ENCODE results near the gene HRK. TPM values are rescaled to one million over a fixed set of nuclear protein-coding genes. Genes with fewer than 3 reads are reported as not detected.
A peak's percentile ranks its signal among the peaks of the same experiment; 100 is the strongest.

Gene HRK
- total RNA-seq, 1 experiment from 2014 or later, result 3.5 TPM

DNA sequence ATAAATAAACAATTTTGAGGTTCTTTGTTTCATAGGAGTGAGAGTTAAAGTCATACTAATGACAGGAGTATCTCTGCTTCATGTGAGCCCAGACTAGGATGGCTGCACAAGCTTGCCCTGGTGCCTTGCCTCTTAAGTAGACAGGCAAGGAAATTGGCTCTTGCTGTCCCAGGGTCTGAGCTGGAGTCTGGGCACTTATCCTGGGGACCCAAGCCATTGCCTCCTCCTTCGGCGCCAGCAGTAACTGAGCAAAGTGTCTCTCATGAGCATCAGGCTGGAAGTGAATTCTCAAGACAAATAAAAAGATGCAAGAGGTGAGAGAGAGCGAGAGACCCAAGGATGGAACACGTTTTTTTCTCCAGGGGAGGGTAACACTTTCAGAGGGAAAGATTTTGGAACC, 22.6 kb upstream of the HRK start:
- H3K4me1 Mint-ChIP-seq, result peaks cover 7% of the 10 kb centered on the region
- no peaks in the 10 kb centered on the region for H3K36me3 Mint-ChIP-seq
- DNase-seq (ENCODE audit: low spot score), result no peak
- POLR2A ChIA-PET, result interaction anchor here (0.6 kb wide), 1 partner anchor 161 kb away, joined by 4 read pairs; no protein-coding TSS in a partner anchor
- CTCF ChIA-PET, result interaction anchor here (1.3 kb wide), 1 partner anchor 21 kb away, joined by 4 read pairs; no protein-coding TSS in a partner anchor
- no peak for ATAC-seq
- peaks cover 3% of the 10 kb centered on the region for H3K27me3 Mint-ChIP-seq (ENCODE audit: low read depth)
- peaks cover 4% of the 10 kb centered on the region; the same call in 1 of the 2 replicates for H3K9me3 Mint-ChIP-seq
- H3K27ac Mint-ChIP-seq, result no peak overlapping the region
- TF ChIP-seq, protein P1, sequence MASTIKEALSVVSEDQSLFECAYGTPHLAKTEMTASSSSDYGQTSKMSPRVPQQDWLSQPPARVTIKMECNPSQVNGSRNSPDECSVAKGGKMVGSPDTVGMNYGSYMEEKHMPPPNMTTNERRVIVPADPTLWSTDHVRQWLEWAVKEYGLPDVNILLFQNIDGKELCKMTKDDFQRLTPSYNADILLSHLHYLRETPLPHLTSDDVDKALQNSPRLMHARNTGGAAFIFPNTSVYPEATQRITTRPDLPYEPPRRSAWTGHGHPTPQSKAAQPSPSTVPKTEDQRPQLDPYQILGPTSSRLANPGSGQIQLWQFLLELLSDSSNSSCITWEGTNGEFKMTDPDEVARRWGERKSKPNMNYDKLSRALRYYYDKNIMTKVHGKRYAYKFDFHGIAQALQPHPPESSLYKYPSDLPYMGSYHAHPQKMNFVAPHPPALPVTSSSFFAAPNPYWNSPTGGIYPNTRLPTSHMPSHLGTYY (CRISPR knock-in tag; IDR thresholded peaks at IDR 0.05), result no peak
- TF ChIP-seq GABPB1 (CRISPR knock-in tag; IDR thresholded peaks at IDR 0.05), result no peak
- H3K4me3 Mint-ChIP-seq, result no peak overlapping the region

DNA sequence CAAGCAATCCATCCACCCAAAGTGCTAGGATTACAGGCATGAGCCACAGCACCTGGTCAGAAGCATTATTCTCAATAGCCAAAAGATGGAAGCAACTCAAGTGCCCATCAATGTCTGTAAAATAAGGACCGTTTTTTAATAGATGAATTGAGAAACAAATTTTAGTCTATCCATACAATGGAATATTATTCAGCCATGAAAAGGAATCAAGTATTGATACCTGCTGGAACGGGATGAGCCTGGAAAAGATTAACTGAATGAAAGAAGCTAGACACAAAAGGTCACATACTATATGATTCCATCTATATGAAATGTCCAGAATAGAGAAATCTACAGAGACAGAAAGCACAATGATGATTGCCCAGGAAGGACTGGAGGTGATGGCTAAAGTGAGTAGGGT, 20.4 kb upstream of the HRK start:
- TF ChIP-seq CREM (CRISPR knock-in tag; IDR thresholded peaks at IDR 0.05), result no peak
- TF ChIP-seq, protein P2, sequence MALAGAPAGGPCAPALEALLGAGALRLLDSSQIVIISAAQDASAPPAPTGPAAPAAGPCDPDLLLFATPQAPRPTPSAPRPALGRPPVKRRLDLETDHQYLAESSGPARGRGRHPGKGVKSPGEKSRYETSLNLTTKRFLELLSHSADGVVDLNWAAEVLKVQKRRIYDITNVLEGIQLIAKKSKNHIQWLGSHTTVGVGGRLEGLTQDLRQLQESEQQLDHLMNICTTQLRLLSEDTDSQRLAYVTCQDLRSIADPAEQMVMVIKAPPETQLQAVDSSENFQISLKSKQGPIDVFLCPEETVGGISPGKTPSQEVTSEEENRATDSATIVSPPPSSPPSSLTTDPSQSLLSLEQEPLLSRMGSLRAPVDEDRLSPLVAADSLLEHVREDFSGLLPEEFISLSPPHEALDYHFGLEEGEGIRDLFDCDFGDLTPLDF (CRISPR knock-in tag; IDR thresholded peaks at IDR 0.05), result no peak
- TF ChIP-seq HMGA2 (CRISPR knock-in tag; IDR thresholded peaks at IDR 0.05), result no peak
- no peak for TF ChIP-seq GTF2I (CRISPR knock-in tag; conservative IDR thresholded peaks at IDR 0.05)
- no peak for TF ChIP-seq NR3C1 (CRISPR knock-in tag; conservative IDR thresholded peaks at IDR 0.05; ENCODE audit: low read depth)
- TF ChIP-seq ZNF317 (CRISPR knock-in tag; IDR thresholded peaks at IDR 0.05; ENCODE audit: borderline replicate concordance, low read depth), result no peak
- TF ChIP-seq ZNF121 (CRISPR knock-in tag; IDR thresholded peaks at IDR 0.05), result no peak
- no peak for TF ChIP-seq FOXP1 (CRISPR knock-in tag; IDR thresholded peaks at IDR 0.05; ENCODE audit: borderline replicate concordance)
- TF ChIP-seq SOX15 (CRISPR knock-in tag; IDR thresholded peaks at IDR 0.05), result no peak
- TF ChIP-seq, protein P3, sequence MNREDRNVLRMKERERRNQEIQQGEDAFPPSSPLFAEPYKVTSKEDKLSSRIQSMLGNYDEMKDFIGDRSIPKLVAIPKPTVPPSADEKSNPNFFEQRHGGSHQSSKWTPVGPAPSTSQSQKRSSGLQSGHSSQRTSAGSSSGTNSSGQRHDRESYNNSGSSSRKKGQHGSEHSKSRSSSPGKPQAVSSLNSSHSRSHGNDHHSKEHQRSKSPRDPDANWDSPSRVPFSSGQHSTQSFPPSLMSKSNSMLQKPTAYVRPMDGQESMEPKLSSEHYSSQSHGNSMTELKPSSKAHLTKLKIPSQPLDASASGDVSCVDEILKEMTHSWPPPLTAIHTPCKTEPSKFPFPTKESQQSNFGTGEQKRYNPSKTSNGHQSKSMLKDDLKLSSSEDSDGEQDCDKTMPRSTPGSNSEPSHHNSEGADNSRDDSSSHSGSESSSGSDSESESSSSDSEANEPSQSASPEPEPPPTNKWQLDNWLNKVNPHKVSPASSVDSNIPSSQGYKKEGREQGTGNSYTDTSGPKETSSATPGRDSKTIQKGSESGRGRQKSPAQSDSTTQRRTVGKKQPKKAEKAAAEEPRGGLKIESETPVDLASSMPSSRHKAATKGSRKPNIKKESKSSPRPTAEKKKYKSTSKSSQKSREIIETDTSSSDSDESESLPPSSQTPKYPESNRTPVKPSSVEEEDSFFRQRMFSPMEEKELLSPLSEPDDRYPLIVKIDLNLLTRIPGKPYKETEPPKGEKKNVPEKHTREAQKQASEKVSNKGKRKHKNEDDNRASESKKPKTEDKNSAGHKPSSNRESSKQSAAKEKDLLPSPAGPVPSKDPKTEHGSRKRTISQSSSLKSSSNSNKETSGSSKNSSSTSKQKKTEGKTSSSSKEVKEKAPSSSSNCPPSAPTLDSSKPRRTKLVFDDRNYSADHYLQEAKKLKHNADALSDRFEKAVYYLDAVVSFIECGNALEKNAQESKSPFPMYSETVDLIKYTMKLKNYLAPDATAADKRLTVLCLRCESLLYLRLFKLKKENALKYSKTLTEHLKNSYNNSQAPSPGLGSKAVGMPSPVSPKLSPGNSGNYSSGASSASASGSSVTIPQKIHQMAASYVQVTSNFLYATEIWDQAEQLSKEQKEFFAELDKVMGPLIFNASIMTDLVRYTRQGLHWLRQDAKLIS (CRISPR knock-in tag; IDR thresholded peaks at IDR 0.05; ENCODE audit: borderline replicate concordance), result no peak
- no peak for TF ChIP-seq IRF2 (CRISPR knock-in tag; IDR thresholded peaks at IDR 0.05; ENCODE audit: borderline replicate concordance, low read depth)
- no peak for TF ChIP-seq ZNF671 (CRISPR knock-in tag; IDR thresholded peaks at IDR 0.05)
- no peak for TF ChIP-seq CBFB (CRISPR knock-in tag; IDR thresholded peaks at IDR 0.05; ENCODE audit: low read depth)
- TF ChIP-seq SMAD3 (CRISPR knock-in tag; IDR thresholded peaks at IDR 0.05; ENCODE audit: borderline replicate concordance), result no peak
- Mint-ChIP-seq H3K27ac (no peak overlapping the region), H3K4me1 (peaks cover under 1% of the 10 kb centered on the region), H3K9me3 (peaks cover 4% of the 10 kb centered on the region; the same call in 1 of the 2 replicates), H3K27me3 (ENCODE audit: low read depth) (peaks cover 6% of the 10 kb centered on the region), H3K4me3 (no peak overlapping the region), H3K36me3 (no peaks in the 10 kb centered on the region)
- CTCF ChIA-PET, result no interaction called here
- ATAC-seq (no peak), DNase-seq (ENCODE audit: low spot score) (no peak)
- POLR2A ChIA-PET, result no interaction called here

DNA sequence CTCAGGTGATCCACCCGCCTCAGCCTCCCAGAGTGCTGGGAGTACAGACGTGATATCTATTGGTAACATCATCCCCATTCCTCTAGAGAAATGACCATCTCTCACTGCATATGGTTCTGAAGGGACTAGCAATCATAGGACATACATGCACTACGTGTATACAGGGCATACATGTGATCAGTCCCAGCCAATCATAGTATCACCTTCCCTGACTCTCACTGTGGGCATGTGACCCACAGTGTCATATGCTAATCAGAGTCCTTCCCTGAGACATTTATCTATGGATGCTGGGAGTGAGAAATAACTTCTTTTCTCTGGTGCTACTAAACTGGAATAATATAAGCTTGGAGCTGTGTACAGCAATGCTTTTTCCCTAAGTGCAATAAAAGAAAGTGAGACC, 17.4 kb upstream of the HRK start:
- no peak for TF ChIP-seq ESRRA (CRISPR knock-in tag; IDR thresholded peaks at IDR 0.05; ENCODE audit: borderline replicate concordance)
- TF ChIP-seq MYBL2 (CRISPR knock-in tag; IDR thresholded peaks at IDR 0.05), result no peak
- TF ChIP-seq, protein P4, sequence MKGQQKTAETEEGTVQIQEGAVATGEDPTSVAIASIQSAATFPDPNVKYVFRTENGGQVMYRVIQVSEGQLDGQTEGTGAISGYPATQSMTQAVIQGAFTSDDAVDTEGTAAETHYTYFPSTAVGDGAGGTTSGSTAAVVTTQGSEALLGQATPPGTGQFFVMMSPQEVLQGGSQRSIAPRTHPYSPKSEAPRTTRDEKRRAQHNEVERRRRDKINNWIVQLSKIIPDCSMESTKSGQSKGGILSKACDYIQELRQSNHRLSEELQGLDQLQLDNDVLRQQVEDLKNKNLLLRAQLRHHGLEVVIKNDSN (CRISPR knock-in tag; IDR thresholded peaks at IDR 0.05), result 0 out of 2 replicates have a peak, but pooled peaks have one; percentile 23
- TF ChIP-seq, protein P5, sequence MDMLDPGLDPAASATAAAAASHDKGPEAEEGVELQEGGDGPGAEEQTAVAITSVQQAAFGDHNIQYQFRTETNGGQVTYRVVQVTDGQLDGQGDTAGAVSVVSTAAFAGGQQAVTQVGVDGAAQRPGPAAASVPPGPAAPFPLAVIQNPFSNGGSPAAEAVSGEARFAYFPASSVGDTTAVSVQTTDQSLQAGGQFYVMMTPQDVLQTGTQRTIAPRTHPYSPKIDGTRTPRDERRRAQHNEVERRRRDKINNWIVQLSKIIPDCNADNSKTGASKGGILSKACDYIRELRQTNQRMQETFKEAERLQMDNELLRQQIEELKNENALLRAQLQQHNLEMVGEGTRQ (CRISPR knock-in tag; IDR thresholded peaks at IDR 0.05), result peak; percentile 48
- TF ChIP-seq, protein P6, sequence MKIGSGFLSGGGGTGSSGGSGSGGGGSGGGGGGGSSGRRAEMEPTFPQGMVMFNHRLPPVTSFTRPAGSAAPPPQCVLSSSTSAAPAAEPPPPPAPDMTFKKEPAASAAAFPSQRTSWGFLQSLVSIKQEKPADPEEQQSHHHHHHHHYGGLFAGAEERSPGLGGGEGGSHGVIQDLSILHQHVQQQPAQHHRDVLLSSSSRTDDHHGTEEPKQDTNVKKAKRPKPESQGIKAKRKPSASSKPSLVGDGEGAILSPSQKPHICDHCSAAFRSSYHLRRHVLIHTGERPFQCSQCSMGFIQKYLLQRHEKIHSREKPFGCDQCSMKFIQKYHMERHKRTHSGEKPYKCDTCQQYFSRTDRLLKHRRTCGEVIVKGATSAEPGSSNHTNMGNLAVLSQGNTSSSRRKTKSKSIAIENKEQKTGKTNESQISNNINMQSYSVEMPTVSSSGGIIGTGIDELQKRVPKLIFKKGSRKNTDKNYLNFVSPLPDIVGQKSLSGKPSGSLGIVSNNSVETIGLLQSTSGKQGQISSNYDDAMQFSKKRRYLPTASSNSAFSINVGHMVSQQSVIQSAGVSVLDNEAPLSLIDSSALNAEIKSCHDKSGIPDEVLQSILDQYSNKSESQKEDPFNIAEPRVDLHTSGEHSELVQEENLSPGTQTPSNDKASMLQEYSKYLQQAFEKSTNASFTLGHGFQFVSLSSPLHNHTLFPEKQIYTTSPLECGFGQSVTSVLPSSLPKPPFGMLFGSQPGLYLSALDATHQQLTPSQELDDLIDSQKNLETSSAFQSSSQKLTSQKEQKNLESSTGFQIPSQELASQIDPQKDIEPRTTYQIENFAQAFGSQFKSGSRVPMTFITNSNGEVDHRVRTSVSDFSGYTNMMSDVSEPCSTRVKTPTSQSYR (CRISPR knock-in tag; IDR thresholded peaks at IDR 0.05), result no peak
- DNase-seq (ENCODE audit: low spot score), result no peak
- ATAC-seq, result 0 out of 2 replicates have a peak, but pooled peaks have one; percentile 39
- ChIA-PET POLR2A (no interaction called here), CTCF (interaction anchor here (2.7 kb wide), 1 partner anchor 35 kb away, joined by 18 read pairs; no protein-coding TSS in a partner anchor)
- H3K4me3 Mint-ChIP-seq, result no peak overlapping the region
- no peak overlapping the region for H3K27ac Mint-ChIP-seq
- peaks cover 6% of the 10 kb centered on the region for H3K27me3 Mint-ChIP-seq (ENCODE audit: low read depth)
- H3K4me1 Mint-ChIP-seq, result no peaks in the 10 kb centered on the region
- H3K36me3 Mint-ChIP-seq, result no peaks in the 10 kb centered on the region
- H3K9me3 Mint-ChIP-seq, result peaks cover 4% of the 10 kb centered on the region; the same call in 1 of the 2 replicates
